HL-60 (cell line): ENCODE measurements around the gene AKAP6.

Experiments
- DNase-seq, 2 experiments: peaks; one replicate each; pipeline ENCODE4 v3.0.0-alpha.2; 2010 to 2020; ENCODE audit warnings: low read depth in 1 of 2, low spot score in 1 of 2
- H3K27ac ChIP-seq: fragments of 250-450 bp; sonication (Bioruptor Pico); replicated peaks from 2 replicates; pipeline ENCODE4 v1.5.1; 2020; ENCODE audit warnings: mild to moderate bottlenecking, moderate library complexity
- H3K27me3 ChIP-seq: fragments of 250-450 bp; sonication (Bioruptor Pico); 2 replicates; pipeline ENCODE4 v1.5.1; 2021; ENCODE audit warnings: mild to moderate bottlenecking, moderate library complexity; ENCODE audit not compliant: insufficient read depth, poor library complexity, severe bottlenecking
- H3K4me3 ChIP-seq: replicated peaks from 2 replicates; pipeline ENCODE4 v1.5.1; 2011; ENCODE audit warnings: mild to moderate bottlenecking, control low read depth, low read length; ENCODE audit not compliant: insufficient read depth
- GABPA ChIP-seq: IDR thresholded peaks from 2 replicates; pipeline ENCODE4 v1.6.1; 2012; ENCODE audit warnings: low read depth
- POLR2AphosphoS5 ChIP-seq: IDR thresholded peaks from 2 replicates; pipeline ENCODE4 v1.6.1; 2012; ENCODE audit warnings: low read depth
- REST ChIP-seq: IDR thresholded peaks from 2 replicates; pipeline ENCODE4 v1.6.1; 2012; ENCODE audit warnings: low read depth; ENCODE audit not compliant: insufficient replicate concordance
- SPI1 ChIP-seq: IDR thresholded peaks from 2 replicates; pipeline ENCODE4 v1.6.1; 2012; ENCODE audit warnings: low read depth, mild to moderate bottlenecking, borderline replicate concordance
- TF ChIP-seq, protein P1 (sequence below): IDR thresholded peaks from one replicate; pipeline ENCODE4 v1.5.1; 2011; ENCODE audit warnings: low read length, control low read depth, inconsistent platforms; ENCODE audit not compliant: insufficient read depth

AKAP6 gene

DNA sequence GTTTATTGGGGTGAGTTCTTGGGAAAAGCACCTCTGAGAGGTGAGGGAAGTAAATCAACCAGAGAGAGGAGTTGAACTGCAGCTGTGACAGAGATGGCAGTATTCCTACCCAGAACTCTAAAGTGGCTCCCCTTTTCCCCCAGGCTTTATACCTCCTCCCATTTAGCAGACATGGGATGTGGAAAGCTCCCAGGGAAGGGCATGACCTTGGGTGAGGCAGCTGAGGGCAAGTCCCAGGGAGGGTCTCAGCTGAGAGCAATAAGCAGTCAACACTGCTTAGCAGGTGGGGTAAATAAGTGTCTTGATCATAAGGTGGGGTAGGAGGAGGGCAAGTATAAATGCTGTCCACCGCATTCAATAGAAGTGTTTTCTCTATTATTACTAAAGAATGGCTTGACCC is 143.0 kb downstream of the AKAP6 start:
- no peak for DNase-seq
- no peak overlapping the region for H3K27ac ChIP-seq
- H3K27me3 ChIP-seq = no peaks in the 10 kb centered on the region
- H3K4me3 ChIP-seq = no peak overlapping the region
- TF ChIP-seq, protein P1, sequence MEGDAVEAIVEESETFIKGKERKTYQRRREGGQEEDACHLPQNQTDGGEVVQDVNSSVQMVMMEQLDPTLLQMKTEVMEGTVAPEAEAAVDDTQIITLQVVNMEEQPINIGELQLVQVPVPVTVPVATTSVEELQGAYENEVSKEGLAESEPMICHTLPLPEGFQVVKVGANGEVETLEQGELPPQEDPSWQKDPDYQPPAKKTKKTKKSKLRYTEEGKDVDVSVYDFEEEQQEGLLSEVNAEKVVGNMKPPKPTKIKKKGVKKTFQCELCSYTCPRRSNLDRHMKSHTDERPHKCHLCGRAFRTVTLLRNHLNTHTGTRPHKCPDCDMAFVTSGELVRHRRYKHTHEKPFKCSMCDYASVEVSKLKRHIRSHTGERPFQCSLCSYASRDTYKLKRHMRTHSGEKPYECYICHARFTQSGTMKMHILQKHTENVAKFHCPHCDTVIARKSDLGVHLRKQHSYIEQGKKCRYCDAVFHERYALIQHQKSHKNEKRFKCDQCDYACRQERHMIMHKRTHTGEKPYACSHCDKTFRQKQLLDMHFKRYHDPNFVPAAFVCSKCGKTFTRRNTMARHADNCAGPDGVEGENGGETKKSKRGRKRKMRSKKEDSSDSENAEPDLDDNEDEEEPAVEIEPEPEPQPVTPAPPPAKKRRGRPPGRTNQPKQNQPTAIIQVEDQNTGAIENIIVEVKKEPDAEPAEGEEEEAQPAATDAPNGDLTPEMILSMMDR = no peak

- DNase-seq = no peak
- Histone ChIP-seq H3K4me3 (no peak overlapping the region), H3K27ac (no peak overlapping the region), H3K27me3 (no peaks in the 10 kb centered on the region)
- TF ChIP-seq, protein P1 = no peak
- TF ChIP-seq SPI1 = no peak
- TF ChIP-seq POLR2AphosphoS5 = no peak
- TF ChIP-seq REST = no peak
- TF ChIP-seq GABPA = no peak
Measured at GRCh38 chr14:32472512-32473463, 143.7 kb downstream of the AKAP6 start.

GRCh38 chr14:32473464-32473855 is 144.4 kb downstream of the AKAP6 start:
- no peak overlapping the region for H3K4me3 ChIP-seq
- no peak for TF ChIP-seq SPI1
- no peak for TF ChIP-seq POLR2AphosphoS5
- H3K27ac ChIP-seq = no peak overlapping the region
- no peak for DNase-seq
- H3K27me3 ChIP-seq = no peaks in the 10 kb centered on the region

DNA sequence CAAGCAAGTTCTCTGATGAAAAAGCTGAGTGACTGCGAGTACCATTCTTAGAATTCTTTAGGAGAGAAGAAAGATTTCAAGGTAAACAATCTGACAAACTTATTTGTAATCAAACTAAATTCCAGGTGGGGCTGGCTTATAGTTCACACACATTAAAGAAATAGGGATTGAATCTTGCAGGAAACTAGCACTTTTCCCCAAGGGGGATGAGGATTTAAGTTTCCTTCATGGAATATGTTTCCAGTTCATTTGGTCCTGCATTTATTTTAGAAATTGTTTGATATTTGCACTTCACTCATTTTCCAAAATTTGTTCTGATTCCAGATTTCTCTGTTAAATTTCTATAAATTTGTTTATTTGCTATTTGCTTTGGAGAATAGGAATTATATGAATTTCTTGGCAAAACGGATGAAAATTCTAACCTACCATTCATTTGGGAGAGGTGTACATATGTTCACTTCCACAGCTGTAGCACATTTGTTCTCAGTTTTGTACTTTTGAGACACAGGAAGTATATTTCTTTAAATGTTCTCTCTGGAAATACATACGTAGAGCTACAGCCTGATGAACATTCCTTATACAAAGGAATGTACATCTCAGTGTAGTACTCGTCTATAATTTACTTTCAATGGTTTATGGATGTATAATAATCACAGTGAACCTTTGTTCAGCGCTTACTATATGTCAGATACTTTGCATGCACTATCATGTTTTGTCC is 145.5 kb downstream of the AKAP6 start:
- TF ChIP-seq SPI1 = no peak
- TF ChIP-seq REST = no peak
- TF ChIP-seq GABPA = no peak
- TF ChIP-seq, protein P1 = no peak
- TF ChIP-seq POLR2AphosphoS5 = no peak
- Histone ChIP-seq H3K27me3 (no peaks in the 10 kb centered on the region), H3K4me3 (no peak overlapping the region), H3K27ac (no peak overlapping the region)
- DNase-seq = no peak
